GM12874 (cell line): ENCODE results near the gene UGDH.

ENCODE experiments used
- TF ChIP-seq, protein P1 (sequence below): IDR thresholded peaks from 2 replicates; pipeline ENCODE4 v1.5.1; 2011; ENCODE audit warnings: low read depth, mild to moderate bottlenecking, control low read depth, low read length, moderate library complexity; ENCODE audit not compliant: insufficient read depth

The UGDH gene

DNA sequence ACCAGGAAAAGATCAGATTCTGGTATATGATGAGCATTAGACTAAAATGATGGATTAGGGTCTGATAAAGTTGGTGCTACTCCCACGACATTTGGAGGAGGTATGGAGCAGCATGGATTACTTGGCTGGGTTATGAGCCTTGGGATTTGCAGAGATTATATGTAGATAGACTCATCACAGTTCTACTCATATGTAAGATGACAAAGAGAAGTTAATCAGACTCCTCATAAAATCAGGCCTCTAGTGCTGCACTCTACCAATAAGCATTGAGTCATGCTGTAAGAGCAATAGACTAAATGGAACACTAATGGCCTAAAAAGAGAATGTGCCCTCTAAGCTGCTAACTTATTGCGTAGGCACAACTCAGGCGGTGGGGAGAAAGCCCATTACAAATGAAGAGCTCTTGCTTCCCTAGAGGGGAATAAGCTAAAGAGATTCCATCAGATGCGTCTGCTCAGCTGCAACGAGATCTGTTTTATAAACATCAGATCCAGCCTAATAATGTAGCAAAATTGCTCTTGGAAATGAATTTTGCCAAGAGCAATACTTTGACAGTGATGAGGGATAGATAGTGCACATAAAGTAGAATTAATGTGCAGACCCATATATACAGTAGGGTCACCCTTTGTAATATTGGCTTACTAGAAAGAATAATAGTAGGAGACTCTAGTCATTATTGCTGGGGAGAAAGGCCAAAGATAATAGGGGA is 50.9 kb downstream of the UGDH start:
- TF ChIP-seq, protein P1, sequence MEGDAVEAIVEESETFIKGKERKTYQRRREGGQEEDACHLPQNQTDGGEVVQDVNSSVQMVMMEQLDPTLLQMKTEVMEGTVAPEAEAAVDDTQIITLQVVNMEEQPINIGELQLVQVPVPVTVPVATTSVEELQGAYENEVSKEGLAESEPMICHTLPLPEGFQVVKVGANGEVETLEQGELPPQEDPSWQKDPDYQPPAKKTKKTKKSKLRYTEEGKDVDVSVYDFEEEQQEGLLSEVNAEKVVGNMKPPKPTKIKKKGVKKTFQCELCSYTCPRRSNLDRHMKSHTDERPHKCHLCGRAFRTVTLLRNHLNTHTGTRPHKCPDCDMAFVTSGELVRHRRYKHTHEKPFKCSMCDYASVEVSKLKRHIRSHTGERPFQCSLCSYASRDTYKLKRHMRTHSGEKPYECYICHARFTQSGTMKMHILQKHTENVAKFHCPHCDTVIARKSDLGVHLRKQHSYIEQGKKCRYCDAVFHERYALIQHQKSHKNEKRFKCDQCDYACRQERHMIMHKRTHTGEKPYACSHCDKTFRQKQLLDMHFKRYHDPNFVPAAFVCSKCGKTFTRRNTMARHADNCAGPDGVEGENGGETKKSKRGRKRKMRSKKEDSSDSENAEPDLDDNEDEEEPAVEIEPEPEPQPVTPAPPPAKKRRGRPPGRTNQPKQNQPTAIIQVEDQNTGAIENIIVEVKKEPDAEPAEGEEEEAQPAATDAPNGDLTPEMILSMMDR: no peak

DNA sequence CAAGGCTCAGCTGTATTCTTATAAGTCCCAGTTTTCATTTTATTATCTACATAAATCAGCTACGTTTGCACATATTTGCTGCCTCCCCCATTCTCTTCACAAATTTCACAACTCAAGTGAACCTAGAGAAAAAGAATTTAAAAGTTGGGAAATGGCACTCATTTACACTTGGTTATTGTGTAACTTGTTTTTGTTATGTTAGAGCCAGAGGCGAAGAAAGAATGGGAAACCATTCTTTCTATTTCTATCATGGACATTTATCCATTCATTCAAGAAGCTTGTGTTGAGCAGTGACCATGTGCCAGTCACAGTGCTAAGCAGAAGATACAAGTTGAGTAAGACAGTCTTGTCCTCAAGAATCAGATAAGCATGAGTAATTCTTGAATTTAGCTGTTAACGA is 54.8 kb downstream of the UGDH start:
- TF ChIP-seq, protein P1: no peak

DNA sequence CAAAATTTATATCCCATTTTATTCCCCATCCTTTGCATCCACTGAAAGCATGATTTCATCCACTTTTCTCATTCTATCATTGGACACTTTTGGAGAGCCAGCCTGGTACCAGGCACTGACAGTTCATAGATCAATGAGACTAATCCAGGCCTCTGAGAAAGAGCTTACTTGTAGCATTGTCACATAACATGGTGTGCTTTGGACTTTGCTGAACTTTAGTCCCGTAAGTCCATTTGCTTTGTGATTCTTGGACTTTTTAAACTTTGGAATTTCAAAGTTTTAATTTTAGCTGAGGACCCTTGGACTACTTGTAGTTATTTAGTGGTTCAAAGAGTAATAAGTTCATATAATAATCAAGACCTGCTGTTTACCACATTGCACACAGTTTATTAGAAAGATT is 56.8 kb downstream of the UGDH start:
- TF ChIP-seq, protein P1: no peak

DNA sequence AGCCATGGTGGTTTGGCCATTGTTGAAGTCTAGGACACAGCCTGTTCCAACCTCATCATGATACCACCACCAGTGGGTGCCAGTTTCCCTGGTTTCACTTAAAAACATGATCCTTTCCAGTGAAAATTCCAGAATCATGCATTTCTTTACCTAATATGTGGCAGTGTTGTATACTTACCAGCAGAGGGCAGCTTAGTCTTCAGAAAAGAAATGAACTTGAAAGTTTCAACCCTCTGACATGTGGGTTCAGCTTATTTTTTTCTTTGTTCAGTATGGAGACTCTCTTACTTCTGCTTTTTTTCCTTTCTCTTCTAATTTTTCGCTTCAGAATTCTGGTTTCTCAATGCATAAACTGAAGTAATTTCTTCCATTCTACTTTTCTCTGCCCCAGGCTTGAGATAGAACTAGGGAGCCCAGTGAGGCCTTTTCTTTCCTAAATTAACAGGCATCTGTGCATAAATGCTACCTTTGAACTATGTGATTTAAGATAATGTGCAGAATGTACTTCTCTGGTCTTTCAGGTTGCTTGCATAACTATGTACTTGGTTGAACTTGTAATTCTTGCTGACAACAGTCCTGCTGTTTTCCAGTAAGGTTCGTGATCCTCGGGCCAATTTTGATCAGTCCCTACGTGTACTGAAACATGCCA is 57.7 kb downstream of the UGDH start:
- TF ChIP-seq, protein P1: peak; percentile 54

DNA sequence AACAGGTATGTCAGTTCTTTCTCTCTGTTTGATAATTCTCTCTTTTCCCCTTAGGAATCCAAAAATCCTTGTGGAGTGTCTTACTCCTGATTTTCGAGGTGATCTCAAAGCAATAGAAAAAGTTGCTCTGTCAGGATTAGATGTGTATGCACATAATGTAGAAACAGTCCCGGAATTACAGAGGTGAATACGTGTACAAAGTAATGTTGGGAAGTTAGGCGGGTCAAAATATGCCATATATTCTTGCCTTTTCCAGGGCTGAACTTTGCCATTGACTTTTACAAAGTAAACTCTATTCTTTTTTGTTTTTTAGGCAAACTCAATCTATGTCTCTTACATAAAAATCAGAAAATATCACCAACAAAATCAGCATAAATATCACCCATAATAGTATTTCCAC is 59.8 kb downstream of the UGDH start:
- TF ChIP-seq, protein P1: no peak

DNA sequence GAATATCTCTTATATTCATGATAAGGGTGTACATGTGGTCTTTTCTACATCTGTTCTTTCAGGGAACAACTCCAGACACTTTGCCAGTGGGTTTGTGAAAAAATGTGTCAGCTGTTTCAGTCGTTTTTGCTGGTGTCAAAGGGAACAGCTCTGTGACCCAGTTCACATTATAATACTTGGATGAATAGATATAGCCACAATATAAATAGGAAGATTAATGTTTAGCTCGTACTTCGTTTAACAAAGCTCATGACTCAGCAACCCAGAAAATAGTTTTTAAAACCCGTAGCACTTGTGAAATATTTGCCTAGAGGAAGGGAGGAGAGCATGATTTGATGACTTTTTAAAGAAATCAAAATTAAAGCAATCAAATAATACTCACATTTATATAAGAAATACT is 60.5 kb downstream of the UGDH start:
- TF ChIP-seq, protein P1: no peak

DNA sequence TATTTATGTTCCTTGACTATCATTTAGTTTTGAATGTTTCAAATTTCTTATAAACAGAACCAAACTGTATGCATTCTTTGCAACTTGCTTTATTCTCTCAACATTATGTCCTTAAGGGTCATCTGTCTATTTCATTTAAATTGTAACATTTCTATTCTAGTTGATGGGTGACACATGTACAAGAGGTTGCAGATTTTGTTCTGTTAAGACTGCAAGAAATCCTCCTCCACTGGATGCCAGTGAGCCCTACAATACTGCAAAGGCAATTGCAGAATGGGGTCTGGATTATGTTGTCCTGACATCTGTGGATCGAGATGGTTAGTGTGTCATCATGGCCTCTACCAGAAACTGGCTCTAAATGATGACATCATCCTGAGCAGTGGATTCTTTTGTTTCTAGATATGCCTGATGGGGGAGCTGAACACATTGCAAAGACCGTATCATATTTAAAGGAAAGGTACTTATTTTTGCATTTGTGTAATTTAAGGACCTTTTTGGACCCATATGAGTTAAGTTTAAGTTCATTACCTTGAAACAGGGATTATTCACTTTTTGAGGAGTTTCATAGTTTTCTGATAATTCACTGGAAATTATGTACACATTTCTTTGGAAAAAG is 62.2 kb downstream of the UGDH start:
- TF ChIP-seq, protein P1: no peak
